Muscle layer of duodenum (tissue), 2 donors: ENCODE results near the gene FEZF2.

Experiments
- H3K27ac ChIP-seq: one replicate; pipeline ENCODE4 v1.7.0; 2013; ENCODE audit warnings: mild to moderate bottlenecking, low read length
- H3K27me3 ChIP-seq: one replicate; pipeline ENCODE4 v1.7.0; 2013; ENCODE audit warnings: low read depth, mild to moderate bottlenecking, control low read depth, low read length
- H3K36me3 ChIP-seq, 2 donors: one replicate each; pipeline ENCODE4 v1.7.0; 2013; ENCODE audit warnings: low read length in 2 of 2, control low read depth in 1 of 2, mild to moderate bottlenecking in 1 of 2; ENCODE audit not compliant: insufficient read depth in 2 of 2, control insufficient read depth in 1 of 2
- H3K4me1 ChIP-seq, 2 donors: one replicate each; pipeline ENCODE4 v1.7.0; 2013; ENCODE audit warnings: low read length in 2 of 2, mild to moderate bottlenecking in 2 of 2, control low read depth in 1 of 2, moderate library complexity in 1 of 2; ENCODE audit not compliant: insufficient read depth in 2 of 2, control insufficient read depth in 1 of 2
- H3K4me3 ChIP-seq, 2 donors: one replicate each; pipeline ENCODE4 v1.7.0; 2013; ENCODE audit warnings: low read length in 2 of 2, low read depth in 1 of 2, mild to moderate bottlenecking in 1 of 2
- H3K9me3 ChIP-seq, 2 donors: one replicate each; pipeline ENCODE4 v1.7.0; 2013; ENCODE audit warnings: low read length in 2 of 2, control low read depth in 1 of 2, mild to moderate bottlenecking in 1 of 2; ENCODE audit not compliant: control insufficient read depth in 1 of 2
- donor health status: healthy.

Gene FEZF2

DNA sequence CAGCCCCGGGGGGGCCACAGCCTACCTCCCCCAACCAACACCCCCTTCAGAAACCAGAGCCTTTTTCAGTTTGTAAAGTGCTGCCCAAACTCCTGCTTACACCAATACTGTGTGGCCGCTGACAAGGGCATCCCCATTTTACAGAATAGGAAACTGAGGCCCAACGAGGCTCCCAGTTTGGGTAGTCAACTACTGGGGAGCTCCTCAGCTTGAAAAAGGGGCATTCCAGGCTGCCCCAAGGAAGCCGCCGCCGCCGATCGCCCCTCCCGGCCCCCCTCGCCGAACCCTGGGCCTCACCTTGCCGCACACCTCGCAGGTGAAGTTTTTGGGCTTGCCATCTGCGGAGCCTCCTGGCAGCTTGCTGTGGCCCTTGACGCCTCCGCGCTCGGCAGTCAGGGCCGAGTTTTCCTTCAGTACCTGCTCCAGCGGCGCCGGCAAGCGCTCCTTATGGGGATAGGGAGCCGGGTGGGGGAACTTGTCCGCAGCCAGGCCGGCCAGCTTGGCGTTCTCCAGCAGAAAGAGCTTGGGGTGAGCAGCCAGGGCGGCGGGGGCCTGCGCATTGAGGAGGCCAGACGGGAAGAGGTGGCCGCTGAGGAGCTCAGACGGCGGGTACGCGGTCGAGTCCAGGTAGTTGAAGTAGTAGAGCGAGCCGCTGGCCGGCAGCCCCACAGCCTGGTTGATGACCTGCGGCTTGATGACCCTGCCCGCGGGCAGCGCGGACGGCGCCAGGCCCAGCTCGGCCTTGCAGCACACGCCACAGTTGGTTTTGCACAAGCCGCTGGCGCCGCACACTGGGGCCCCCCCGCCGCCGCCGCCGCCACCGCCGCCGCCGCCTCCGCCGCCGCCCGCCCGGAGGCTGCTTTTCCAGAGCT lies 1.4 kb downstream of the FEZF2 start:
- Histone ChIP-seq H3K4me3 (peak overlapping the region in 1 of 2 donors; percentile 54), H3K27me3 (peaks cover 87% of the 10 kb centered on the region), H3K36me3 (no peaks in the 10 kb centered on the region), H3K27ac (no peak overlapping the region), H3K9me3 (no peaks in the 10 kb centered on the region), H3K4me1 (peaks cover 0 to 70% of the 10 kb centered on the region in 2 donors)

GRCh38 chr3:62370858-62371719 lies 2.3 kb downstream of the FEZF2 start:
- no peaks in the 10 kb centered on the region for H3K36me3 ChIP-seq
- peaks cover 0 to 70% of the 10 kb centered on the region in 2 donors for H3K4me1 ChIP-seq
- no peak overlapping the region for H3K27ac ChIP-seq
- no peak overlapping the region for H3K4me3 ChIP-seq
- H3K27me3 ChIP-seq = peaks cover 87% of the 10 kb centered on the region
- H3K9me3 ChIP-seq = no peaks in the 10 kb centered on the region

DNA sequence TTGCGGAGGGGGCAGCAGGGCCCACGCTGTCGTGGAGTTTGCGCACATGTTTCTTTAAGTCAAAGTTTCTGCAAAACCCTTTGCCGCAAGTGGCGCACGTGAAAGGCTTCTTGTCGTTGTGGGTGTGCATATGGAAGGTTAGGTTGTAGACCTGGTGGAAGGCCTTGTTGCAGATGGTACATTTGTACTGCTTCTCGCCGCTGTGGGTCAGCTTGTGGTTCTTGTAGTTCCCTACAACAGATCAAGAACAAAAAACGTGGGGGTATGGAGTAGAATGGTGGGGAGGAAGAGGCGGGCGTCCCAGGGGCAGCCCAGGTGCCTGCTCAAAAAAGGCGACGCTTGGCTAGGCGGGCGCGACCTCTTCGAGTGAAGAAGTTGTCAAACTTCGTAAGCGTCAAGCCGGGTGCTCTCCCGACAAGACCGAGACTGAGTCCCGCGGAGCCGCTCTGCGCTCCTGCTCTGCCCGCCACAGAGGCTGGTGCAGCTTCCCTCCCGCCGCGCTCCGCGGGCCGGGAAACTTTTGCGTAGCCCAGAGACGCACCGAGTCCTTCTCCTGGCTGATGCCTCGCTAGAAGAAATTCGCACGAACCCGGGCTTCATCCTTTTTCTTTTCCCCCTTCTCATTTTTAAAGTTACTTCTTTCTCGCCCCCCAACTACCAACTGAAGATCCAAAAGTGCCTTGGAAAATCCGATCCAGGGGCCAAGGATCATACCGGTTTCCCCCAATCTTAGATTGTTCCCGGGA lies 3.1 kb downstream of the FEZF2 start:
- Histone ChIP-seq H3K27me3 (peaks cover 83% of the 10 kb centered on the region), H3K36me3 (no peaks in the 10 kb centered on the region), H3K27ac (no peak overlapping the region), H3K9me3 (no peaks in the 10 kb centered on the region), H3K4me1 (peaks cover 0 to 70% of the 10 kb centered on the region in 2 donors), H3K4me3 (no peak overlapping the region)

GRCh38 chr3:62369476-62369743 lies 3.9 kb downstream of the FEZF2 start:
- no peaks in the 10 kb centered on the region for H3K9me3 ChIP-seq
- peaks cover 74% of the 10 kb centered on the region for H3K27me3 ChIP-seq
- H3K4me1 ChIP-seq = peaks cover 0 to 65% of the 10 kb centered on the region in 2 donors
- H3K4me3 ChIP-seq = peak overlapping the region in 1 of 2 donors; percentile 29
- H3K27ac ChIP-seq = no peak overlapping the region
- no peaks in the 10 kb centered on the region for H3K36me3 ChIP-seq

- Histone ChIP-seq H3K27me3 (peaks cover 69% of the 10 kb centered on the region), H3K36me3 (no peaks in the 10 kb centered on the region), H3K4me1 (peaks cover 0 to 59% of the 10 kb centered on the region in 2 donors), H3K9me3 (no peaks in the 10 kb centered on the region), H3K4me3 (peak overlapping the region in 1 of 2 donors; percentile 29), H3K27ac (no peak overlapping the region)
Observed at GRCh38 chr3:62368705-62369475, 4.5 kb downstream of the FEZF2 start.

DNA sequence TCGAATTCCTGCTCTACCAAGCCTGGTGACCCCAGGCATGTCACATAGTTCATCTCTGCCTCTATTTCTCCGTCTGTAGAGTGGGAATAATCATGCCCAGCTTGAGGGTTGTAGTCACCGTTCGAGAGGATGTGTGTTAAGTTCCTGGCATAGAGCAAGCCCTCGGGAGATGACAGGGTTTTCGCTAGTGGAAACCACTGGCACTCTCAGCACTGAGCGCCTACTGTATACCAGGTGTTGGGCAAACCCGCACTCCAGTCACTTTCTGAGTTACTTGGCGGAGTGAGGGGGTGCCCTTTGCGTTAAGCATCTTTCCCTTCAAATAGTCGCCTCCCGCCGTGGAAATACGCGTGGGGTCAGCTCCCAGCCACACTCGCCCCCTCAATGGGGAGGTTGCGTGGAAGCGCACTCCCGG lies 5.1 kb downstream of the FEZF2 start:
- H3K4me3 ChIP-seq = peak overlapping the region in 1 of 2 donors; percentile 29
- H3K4me1 ChIP-seq = peaks cover 0 to 53% of the 10 kb centered on the region in 2 donors
- H3K9me3 ChIP-seq = no peaks in the 10 kb centered on the region
- H3K27ac ChIP-seq = no peak overlapping the region
- peaks cover 65% of the 10 kb centered on the region for H3K27me3 ChIP-seq
- no peaks in the 10 kb centered on the region for H3K36me3 ChIP-seq

- no peak overlapping the region for H3K4me3 ChIP-seq
Observed at GRCh38 chr3:62367763-62368195, 5.6 kb downstream of the FEZF2 start.

GRCh38 chr3:62366126-62366484 lies 7.2 kb downstream of the FEZF2 start:
- peaks cover 0 to 33% of the 10 kb centered on the region in 2 donors for H3K4me1 ChIP-seq
- peaks cover 47% of the 10 kb centered on the region for H3K27me3 ChIP-seq
- no peak overlapping the region for H3K4me3 ChIP-seq
- H3K36me3 ChIP-seq = no peaks in the 10 kb centered on the region
- H3K9me3 ChIP-seq = no peaks in the 10 kb centered on the region
- no peak overlapping the region for H3K27ac ChIP-seq

More at GRCh38 chr3:62367763-62368195, 5.6 kb downstream of the FEZF2 start:
- H3K36me3 ChIP-seq = no peaks in the 10 kb centered on the region
- H3K4me1 ChIP-seq = peaks cover 0 to 48% of the 10 kb centered on the region in 2 donors
- H3K27ac ChIP-seq = no peak overlapping the region
- no peaks in the 10 kb centered on the region for H3K9me3 ChIP-seq
- H3K27me3 ChIP-seq = peaks cover 60% of the 10 kb centered on the region

- H3K27me3 ChIP-seq = peaks cover 42% of the 10 kb centered on the region
- no peak overlapping the region for H3K27ac ChIP-seq
- H3K4me1 ChIP-seq = peaks cover 0 to 27% of the 10 kb centered on the region in 2 donors
- no peaks in the 10 kb centered on the region for H3K36me3 ChIP-seq
- no peaks in the 10 kb centered on the region for H3K9me3 ChIP-seq
- no peak overlapping the region for H3K4me3 ChIP-seq
Observed at GRCh38 chr3:62365391-62366125, 7.8 kb downstream of the FEZF2 start.

GRCh38 chr3:62364191-62364590 lies 9.2 kb downstream of the FEZF2 start:
- no peak overlapping the region for H3K4me3 ChIP-seq
- H3K9me3 ChIP-seq = no peaks in the 10 kb centered on the region
- H3K27me3 ChIP-seq = peaks cover 29% of the 10 kb centered on the region
- no peaks in the 10 kb centered on the region for H3K36me3 ChIP-seq
- peaks cover 0 to 16% of the 10 kb centered on the region in 2 donors for H3K4me1 ChIP-seq
- no peak overlapping the region for H3K27ac ChIP-seq
